NCI-H2171 treated with DMSO at 0.1 percent for 48 hours (cell line): ENCODE results near the gene ITCH.

Experiments
- DNase-seq: peaks from one replicate; lab custom pipeline; 2025; lab: John Stamatoyannopoulos, UW

ITCH gene

DNA sequence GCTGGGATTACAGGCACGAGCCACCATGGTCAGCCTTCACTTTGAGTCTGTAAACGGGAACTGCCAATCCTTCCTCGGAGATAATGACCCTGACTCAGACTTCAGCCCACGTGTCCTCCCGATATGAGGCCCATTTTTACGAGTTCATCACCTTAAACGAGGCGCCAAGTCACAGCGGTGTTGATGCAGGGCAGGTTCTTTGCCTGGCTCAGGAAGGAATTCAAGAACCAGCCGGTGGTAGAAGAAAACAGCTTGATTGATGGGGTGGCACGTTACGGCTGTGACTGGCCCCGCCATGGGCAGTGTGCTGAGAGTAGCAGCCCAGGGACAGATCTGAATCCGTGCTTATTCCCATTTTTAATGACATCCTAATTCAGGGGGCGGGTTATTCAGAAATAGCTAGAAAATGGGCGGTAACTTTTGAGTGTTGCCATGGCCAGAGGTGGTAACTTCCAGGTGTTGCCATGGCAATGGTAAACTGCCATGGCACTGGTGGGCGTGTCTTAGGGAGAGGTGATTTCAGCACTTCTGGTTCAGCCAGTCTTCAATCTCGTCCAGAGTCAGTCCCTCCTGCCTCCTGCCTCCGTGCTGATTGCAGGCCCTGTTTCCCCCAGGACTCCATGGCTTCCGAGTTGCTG lies 186.3 kb downstream of the ITCH start:
- DNase-seq: no peak

DNA sequence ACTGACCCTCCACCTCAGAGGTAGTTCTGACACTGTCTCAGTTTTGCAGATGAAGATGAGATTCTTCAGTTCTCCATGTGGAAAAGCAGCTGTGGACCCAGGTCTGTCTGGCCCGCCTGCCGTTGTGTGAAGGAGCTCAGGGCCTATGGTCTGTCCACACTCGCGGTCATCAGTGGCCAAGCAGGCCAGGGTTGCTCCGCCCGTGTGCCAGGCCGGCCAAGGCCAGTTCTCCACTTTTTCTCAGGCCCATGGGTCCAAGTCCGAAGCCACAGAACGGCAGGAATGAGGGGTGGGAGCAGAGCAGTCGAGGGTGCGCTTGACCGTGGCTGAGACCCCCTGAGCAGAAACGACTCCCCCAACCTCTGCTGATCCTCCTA lies 186.8 kb downstream of the ITCH start:
- no peak for DNase-seq

DNA sequence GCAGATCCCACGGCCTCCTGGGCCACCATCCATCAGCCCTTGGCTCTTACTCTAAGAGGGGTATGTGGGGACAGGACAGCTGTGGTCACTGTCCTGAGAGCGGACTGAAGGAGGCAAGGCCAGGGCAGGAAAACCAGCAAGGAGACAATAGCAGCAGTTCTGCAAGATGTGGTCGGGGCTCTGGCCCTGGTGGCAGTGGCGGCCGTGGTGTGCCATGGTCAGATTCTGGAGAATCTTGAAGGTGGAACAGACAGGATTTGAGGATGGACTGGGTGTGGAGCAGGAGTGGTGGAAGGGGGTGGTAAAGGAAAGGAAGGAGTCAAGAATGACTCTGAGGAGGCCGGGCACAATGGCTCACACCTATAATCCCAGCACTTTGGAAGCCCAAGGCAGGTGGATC lies 189.5 kb downstream of the ITCH start:
- no peak for DNase-seq

DNA sequence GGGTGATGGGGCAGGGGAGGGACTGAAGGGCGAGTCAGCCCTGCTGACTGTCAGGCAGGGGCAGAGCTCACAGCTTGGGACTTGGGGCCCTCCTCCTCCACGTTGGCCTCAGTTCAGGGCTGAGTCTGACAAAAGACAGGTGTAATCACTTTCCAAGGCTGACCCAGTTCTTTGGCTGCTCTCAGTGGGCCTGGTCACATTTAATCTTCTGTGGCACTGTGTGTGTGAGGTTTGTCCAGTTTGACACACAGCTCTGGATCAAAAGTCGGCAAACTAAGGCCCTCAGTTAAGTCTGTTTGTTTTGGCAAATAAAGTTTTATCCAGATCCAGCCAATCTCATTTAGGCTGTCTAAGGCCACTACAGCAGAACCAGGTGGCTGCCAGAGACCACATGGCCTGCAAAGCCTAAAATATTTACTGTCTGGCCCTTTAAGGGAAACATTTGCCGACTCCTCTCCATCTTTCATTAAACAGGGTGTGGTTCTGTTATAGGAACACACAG lies 190.3 kb downstream of the ITCH start:
- no peak for DNase-seq

DNA sequence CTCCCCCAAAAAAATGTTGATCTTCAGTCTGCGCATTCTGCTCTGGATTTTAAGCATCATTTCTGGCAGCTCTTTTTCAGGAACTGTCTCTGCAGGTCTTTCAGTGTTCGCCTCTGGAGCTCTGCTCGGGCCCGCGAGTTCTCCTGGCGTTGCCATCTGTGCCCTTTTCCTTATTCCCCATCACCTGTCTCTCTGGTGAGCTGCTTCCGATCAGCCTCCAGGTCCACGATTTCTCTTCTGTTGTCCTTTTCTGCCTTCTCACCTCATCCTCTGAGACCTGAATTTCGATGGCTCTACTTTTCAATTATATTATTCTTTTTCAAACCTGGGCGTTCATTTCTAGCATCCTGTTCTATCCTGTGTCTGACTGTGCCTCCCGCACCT lies 194.9 kb downstream of the ITCH start:
- no peak for DNase-seq

- DNase-seq: no peak
Observed at GRCh38 chr20:34558320-34559218, 195.5 kb downstream of the ITCH start, which contains the start of gene MAP1LC3A. Gene MAP1LC3A (plus strand): TSS chr20:34558718. CDS start chr20:34558869, 151 bp downstream.

GRCh38 chr20:34559311-34560140 lies 196.5 kb downstream of the ITCH start:
- DNase-seq: no peak

GRCh38 chr20:34560141-34560523 lies 197.1 kb downstream of the ITCH start:
- DNase-seq: no peak

DNA sequence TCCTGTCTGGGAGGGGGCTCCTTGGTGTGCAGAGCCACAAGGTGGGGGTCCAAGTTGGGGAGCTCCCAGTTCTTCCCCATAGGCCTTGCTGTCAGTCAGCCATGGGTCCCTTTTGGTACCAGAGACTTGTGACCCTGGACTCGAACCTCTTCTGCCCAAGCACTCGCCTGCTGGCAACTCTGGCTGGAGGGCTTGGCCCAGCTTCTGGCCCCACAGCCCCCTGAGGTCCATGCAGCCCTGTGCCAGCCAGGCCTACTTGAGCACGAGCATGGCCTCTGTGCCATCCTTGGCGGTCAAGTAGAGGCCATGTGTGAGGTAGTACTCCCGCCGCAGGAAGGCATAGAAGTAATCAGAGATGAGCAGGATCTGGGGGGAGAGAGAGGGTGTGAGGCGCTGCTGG lies 197.5 kb downstream of the ITCH start:
- no peak for DNase-seq
